GM12864 (cell line): ENCODE measurements around the gene CLCF1.

Experiments
- DNase-seq: peaks from one replicate; pipeline ENCODE4 v3.0.0-alpha.2; 2011; ENCODE audit warnings: low read depth
- H3K4me3 ChIP-seq: 2 replicates; pipeline ENCODE4 v1.5.1; 2011; ENCODE audit warnings: mild to moderate bottlenecking, low read depth, low read length, control low read depth
- CTCF ChIP-seq: IDR thresholded peaks from 2 replicates; pipeline ENCODE4 v1.5.1; 2011; ENCODE audit warnings: low read depth, mild to moderate bottlenecking, moderate library complexity, low read length, control low read depth, inconsistent platforms; ENCODE audit errors: missing control alignments

The CLCF1 gene

GRCh38 chr11:67345920-67346819 is 27.2 kb downstream of the CLCF1 start:
- no peak overlapping the region for H3K4me3 ChIP-seq
- TF ChIP-seq CTCF: peak; percentile 93
- DNase-seq: no peak

DNA sequence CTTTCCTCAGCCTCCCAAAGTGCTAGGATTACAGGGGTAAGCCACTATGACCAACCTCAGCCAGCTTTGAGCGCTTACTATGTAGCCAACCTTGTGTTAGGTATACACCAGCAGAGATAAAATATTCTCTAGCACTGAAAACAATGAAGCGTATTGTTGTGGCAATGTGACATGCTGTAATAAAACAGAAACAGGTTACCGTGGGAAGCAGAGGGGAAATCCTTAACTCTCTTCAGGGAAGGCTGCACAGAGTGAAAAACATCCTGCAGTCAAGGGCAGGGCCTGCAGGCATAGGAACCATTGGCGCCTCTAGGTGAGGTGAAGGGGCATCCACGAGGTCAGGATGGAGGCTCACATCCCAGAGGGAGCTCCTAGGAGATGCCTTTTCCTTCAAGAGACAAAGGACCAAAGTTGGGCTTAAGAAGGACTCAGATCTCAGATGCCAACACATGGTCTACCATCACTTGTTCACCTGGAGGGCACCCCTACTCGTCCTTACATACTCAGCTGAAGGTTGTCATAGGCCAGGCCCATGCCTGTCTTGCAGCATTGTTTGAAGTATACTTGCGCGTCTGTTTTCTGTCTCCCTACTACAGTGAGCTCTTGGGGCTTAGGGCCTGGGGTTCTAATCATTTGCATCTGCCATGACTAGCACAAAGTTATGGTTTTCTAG is 28.0 kb downstream of the CLCF1 start:
- no peak for TF ChIP-seq CTCF
- DNase-seq: no peak
- H3K4me3 ChIP-seq: no peak overlapping the region

- H3K4me3 ChIP-seq: no peak overlapping the region
- TF ChIP-seq CTCF: no peak
- no peak for DNase-seq
Measured at GRCh38 chr11:67344264-67344663, 29.1 kb downstream of the CLCF1 start.

DNA sequence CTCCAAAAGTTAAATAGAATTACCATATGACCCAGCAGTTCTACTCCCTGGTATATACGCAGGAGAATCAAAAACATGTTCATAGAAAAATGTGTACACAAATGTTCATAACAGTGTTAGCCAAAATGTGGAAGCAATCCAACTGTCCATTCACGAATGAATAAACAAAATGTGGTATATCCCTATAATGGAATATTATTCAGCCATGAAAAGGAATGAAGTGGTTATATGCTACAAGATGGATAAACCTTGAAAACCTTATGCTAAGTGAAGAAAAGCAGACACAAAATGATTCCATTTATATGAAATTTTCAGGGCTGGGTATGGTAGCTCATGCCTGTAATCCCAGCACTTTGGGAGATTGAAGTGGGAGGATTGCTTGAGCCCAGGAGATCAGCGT is 36.1 kb downstream of the CLCF1 start:
- no peak for DNase-seq
- no peak overlapping the region for H3K4me3 ChIP-seq
- no peak for TF ChIP-seq CTCF

DNA sequence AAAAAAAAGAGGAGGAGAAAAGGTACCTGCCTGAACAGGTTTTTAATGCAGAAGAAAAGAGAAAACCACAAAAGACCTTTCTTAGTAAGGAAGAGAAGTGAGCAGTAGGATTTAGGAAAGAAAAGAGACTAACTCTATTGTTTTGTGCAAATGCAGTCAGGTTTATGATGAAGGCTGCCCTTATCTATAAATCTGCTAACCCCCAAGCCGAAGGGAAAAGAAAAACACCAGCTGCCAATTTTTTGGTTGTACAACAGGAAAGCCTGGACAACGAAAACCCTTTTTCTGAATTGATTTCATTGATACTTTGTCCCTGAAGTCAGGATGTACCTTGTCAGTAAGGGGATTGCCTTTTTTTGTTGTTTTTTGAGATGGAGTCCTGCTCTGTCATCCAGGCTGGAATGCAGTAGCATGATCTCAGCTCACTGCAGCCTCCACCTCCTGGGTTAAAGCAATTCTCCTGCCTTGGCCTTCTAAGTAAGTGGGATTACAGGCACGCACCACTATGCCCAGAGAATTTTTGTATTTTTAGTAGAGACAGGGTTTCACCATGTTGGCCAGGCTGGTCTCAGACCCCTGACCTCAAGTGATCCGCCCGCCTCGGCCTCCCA is 41.2 kb downstream of the CLCF1 start:
- H3K4me3 ChIP-seq: no peak overlapping the region
- DNase-seq: no peak
- TF ChIP-seq CTCF: no peak

DNA sequence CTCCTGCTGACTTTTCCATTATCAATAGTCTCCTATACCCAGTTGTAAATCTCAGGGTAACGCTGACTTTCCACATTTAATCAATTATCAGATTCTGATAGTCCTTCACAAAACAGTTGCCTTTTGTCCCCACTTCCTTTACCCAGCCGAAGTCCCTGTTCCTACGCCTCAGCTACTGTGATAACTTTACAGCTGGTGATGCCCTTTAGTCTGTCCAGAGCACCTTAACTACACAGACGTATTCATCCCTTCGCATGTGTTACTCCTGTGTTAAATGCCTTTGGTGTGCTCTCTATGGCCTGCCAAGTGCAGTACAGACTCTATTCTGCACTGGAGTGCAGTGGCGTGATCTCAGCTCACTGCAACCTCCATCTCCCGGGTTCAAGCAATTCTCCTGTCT is 49.9 kb downstream of the CLCF1 start:
- no peak for TF ChIP-seq CTCF
- no peak for DNase-seq

More for the DNA sequence above, 49.9 kb downstream of the CLCF1 start:
- no peak overlapping the region for H3K4me3 ChIP-seq
